ENCODE measurements around the gene CARD9. TPM values are rescaled to one million over a fixed set of nuclear protein-coding genes. Genes with fewer than 3 reads are reported as not detected.

The CARD9 gene
- total RNA-seq, 1 experiment from 2014 or later: 5.6 TPM

- Histone ChIP-seq H4K20me1 (ENCODE audit: control insufficient read depth, insufficient read depth, insufficient read length) (no peaks in the 10 kb centered on the region), H2BK15ac (ENCODE audit: low read depth, low read length) (no peak overlapping the region), H2BK120ac (ENCODE audit: low read depth, low read length, poor library complexity, severe bottlenecking) (no peak overlapping the region), H3K4ac (ENCODE audit: low read depth, low read length) (no peak overlapping the region), H3K79me2 (ENCODE audit: insufficient read depth, low read length) (no peaks in the 10 kb centered on the region), H3K79me1 (ENCODE audit: insufficient read depth, low read depth, low read length, poor library complexity, severe bottlenecking) (no peaks in the 10 kb centered on the region), H3K14ac (ENCODE audit: insufficient read depth, low read length) (no peak overlapping the region), H2BK5ac (ENCODE audit: insufficient read length, low read length) (no peak overlapping the region), H2AFZ (ENCODE audit: low read length) (no peak overlapping the region), H3K27ac (ENCODE audit: insufficient read length, low read depth, low read length) (no peak overlapping the region), H3K23me2 (ENCODE audit: insufficient read length, low read depth, low read length, poor library complexity, severe bottlenecking) (no peaks in the 10 kb centered on the region), H2BK20ac (ENCODE audit: low read depth, low read length, poor library complexity, severe bottlenecking) (no peak overlapping the region), H4K5ac (ENCODE audit: insufficient read length, low read depth, low read length) (no peak overlapping the region), H2AK5ac (ENCODE audit: insufficient read length, low read length) (no peak overlapping the region), H4K8ac (replicated peaks; ENCODE audit: insufficient read length, low read depth, low read length) (no peak overlapping the region), H3K4me2 (ENCODE audit: insufficient read depth, insufficient read length, low read length) (no peak overlapping the region), H3K23ac (ENCODE audit: insufficient read length, low read depth, low read length) (no peak overlapping the region), H3K56ac (ENCODE audit: insufficient read length, low read depth, low read length) (no peak overlapping the region), H2BK12ac (ENCODE audit: insufficient read length, low read depth, low read length) (no peak overlapping the region), H3K9ac (ENCODE audit: extremely low read depth, insufficient read length, low read length) (no peak overlapping the region), H3K18ac (ENCODE audit: insufficient read length, low read depth, low read length) (no peak overlapping the region), H3T11ph (ENCODE audit: low read length) (no peak overlapping the region), H4K91ac (ENCODE audit: insufficient read length, low read depth, low read length) (no peak overlapping the region), H3K9me3 (ENCODE audit: control insufficient read depth, low read depth, low read length) (no peaks in the 10 kb centered on the region), H3K4me1 (ENCODE audit: insufficient read depth, low read length) (no peaks in the 10 kb centered on the region), H3K27me3 (ENCODE audit: insufficient read depth, low read length) (no peaks in the 10 kb centered on the region)
- peaks cover 5% of the 10 kb centered on the region; the same call in 1 of the 2 replicates for H3K27me3 Mint-ChIP-seq (ENCODE audit: low read depth)
- H3K27ac Mint-ChIP-seq: no peak overlapping the region
- peaks cover 13 to 15% of the 10 kb centered on the region in 2 experiments for H3K9me3 Mint-ChIP-seq
- H3K4me1 Mint-ChIP-seq: no peaks in the 10 kb centered on the region
- H3K36me3 Mint-ChIP-seq (ENCODE audit: insufficient read depth in 1 of 3, low read depth in 3 of 3): peaks cover 6 to 19% (median 7%) of the 10 kb centered on the region in 3 experiments; a peak in 6 of 7 replicates
- no peak for TF ChIP-seq CTCF (conservative IDR thresholded peaks at IDR 0.05)
- no peak overlapping the region for H3K4me3 Mint-ChIP-seq
- DNase-seq: no peak
- no CpG with 5 or more reads among the region's 3 CpGs for WGBS (ENCODE audit: extremely low coverage, insufficient read length, low lambda C conversion rate)
These were observed 59.4 kb downstream of the CARD9 start for GRCh38 chr9:136314056-136314416.

Other genes starting within 250 kb of the CARD9 start
- gene LHX3, start 168.5 kb downstream of the CARD9 start, total RNA-seq (2021): not detected in 2 replicates
- 25.0 and 25.8 TPM in 2 replicates for gene QSOX2, start 127.9 kb downstream of the CARD9 start, total RNA-seq (2021)
- 0.07 and 0.09 TPM in 2 replicates for gene CCDC187, start 69.6 kb downstream of the CARD9 start, total RNA-seq (2021)
- gene GPSM1, start 46.1 kb downstream of the CARD9 start, total RNA-seq (2021): 22.1 and 24.7 TPM in 2 replicates
- 22.3 and 24.8 TPM in 2 replicates for gene DNLZ, start 9.9 kb downstream of the CARD9 start, total RNA-seq (2021)
- 29.7 TPM in 2 replicates for gene SNAPC4, start 26.5 kb upstream of the CARD9 start, total RNA-seq (2021)
- gene ENTR1, start 36.9 kb upstream of the CARD9 start, total RNA-seq (2021): 105 and 108 TPM in 2 replicates
- gene PMPCA, start 37.0 kb upstream of the CARD9 start, total RNA-seq (2021): 94.5 and 103 TPM in 2 replicates
- 20.4 and 21.0 TPM in 2 replicates for gene INPP5E, start 66.2 kb upstream of the CARD9 start, total RNA-seq (2021)
- 52.1 and 56.4 TPM in 2 replicates for gene SEC16A, start 109.4 kb upstream of the CARD9 start, total RNA-seq (2021)
- gene NOTCH1, start 172.4 kb upstream of the CARD9 start, total RNA-seq (2021): 63.7 and 71.6 TPM in 2 replicates

Measured in H9 (cell line).